Spinal cord (tissue), 10 donors: ENCODE data around the gene TRIM54. TPM values are rescaled to one million over a fixed set of nuclear protein-coding genes. Genes with fewer than 3 reads are reported as not detected.
"Not testable (repeated sequence)": the region's sequence is repeated elsewhere in the genome, so short reads cannot be mapped to it uniquely, and the experiment has no call there.

Experiments
- DNase-seq, 6 donors: peaks; one replicate each; pipeline versions ENCODE4 v3.0.0 to v3.0.0-alpha.2; 2013 to 2015; ENCODE audit warnings: low spot score in 6 of 6, low read depth in 4 of 6
- H3K27ac ChIP-seq: one replicate; pipeline ENCODE4 v1.5.1; 2013; ENCODE audit warnings: low read depth, low read length, control low read depth
- H3K27me3 ChIP-seq: one replicate; pipeline ENCODE4 v1.6.1; 2013; ENCODE audit warnings: low read length; ENCODE audit not compliant: control insufficient read depth, insufficient read depth
- H3K36me3 ChIP-seq: one replicate; pipeline ENCODE4 v1.6.1; 2013; ENCODE audit warnings: low read length; ENCODE audit not compliant: control insufficient read depth, insufficient read depth
- H3K4me1 ChIP-seq: one replicate; pipeline ENCODE4 v1.6.1; 2013; ENCODE audit warnings: low read length; ENCODE audit not compliant: control insufficient read depth, insufficient read depth
- H3K4me3 ChIP-seq: one replicate; pipeline ENCODE4 v1.5.1; 2013; ENCODE audit warnings: low read depth, low read length, control low read depth
- H3K9me3 ChIP-seq: one replicate; pipeline ENCODE4 v1.6.1; 2013; ENCODE audit warnings: low read length; ENCODE audit not compliant: control insufficient read depth, insufficient read depth
- WGBS: methylation state at CpG from one replicate; pipeline ENCODE4 v1.1.5; 2013; ENCODE audit warnings: missing lambda C conversion rate; ENCODE audit not compliant: insufficient coverage; 5-methylcytosine and 5-hydroxymethylcytosine counted together
- polyA plus RNA-seq, 2 donors: library from polyadenylated mRNA; unstranded; fragments of 120-200 nt; gene quantifications; one replicate each; pipeline ENCODE4 v1.2.1, GENCODE V29; 2013; ENCODE audit not compliant: insufficient read length in 2 of 2
- total RNA-seq, 2 donors: library from RNA; depleted of rRNA in 1 of 2; stranded (reverse); fragments of 120-200 nt in 1 of 2; fragments of >200 nt in 1 of 2; gene quantifications; one replicate each; pipeline versions ENCODE4 v1.2.3 to v1.2.4, GENCODE V29; 2013 to 2014
- donor health status: healthy.

Gene TRIM54
- total and polyA plus RNA-seq, 4 donors, result 0.17 to 1.6 (median 0.77) TPM

GRCh38 chr2:27319839-27320238 lies 37.6 kb downstream of the TRIM54 start:
- DNase-seq, H3K27ac ChIP-seq, H3K9me3 ChIP-seq, H3K4me3 ChIP-seq, H3K4me1 ChIP-seq, H3K27me3 ChIP-seq: not testable (repeated sequence)
- H3K36me3 ChIP-seq, result peaks cover 18% of the 10 kb centered on the region
- 98% methylated on average over 12 of the region's 15 CpGs for WGBS

- WGBS, result 77% methylated on average over 8 of the region's 8 CpGs
- no peaks in the 10 kb centered on the region for H3K9me3 ChIP-seq
- no peaks in the 10 kb centered on the region for H3K27me3 ChIP-seq
- H3K36me3 ChIP-seq, result peaks cover 18% of the 10 kb centered on the region
- H3K4me3 ChIP-seq, result no peak overlapping the region
- H3K4me1 ChIP-seq, result peaks cover 10% of the 10 kb centered on the region
- H3K27ac ChIP-seq, result no peak overlapping the region
- DNase-seq, result no peak
Measured at GRCh38 chr2:27320958-27321543, 38.8 kb downstream of the TRIM54 start.

GRCh38 chr2:27322301-27322765 lies 40.1 kb downstream of the TRIM54 start:
- DNase-seq, result no peak
- peaks cover 23% of the 10 kb centered on the region for H3K36me3 ChIP-seq
- no peaks in the 10 kb centered on the region for H3K27me3 ChIP-seq
- H3K9me3 ChIP-seq, result no peaks in the 10 kb centered on the region
- peak overlapping the region; percentile 99 for H3K4me3 ChIP-seq
- 10% methylated on average over 5 of the region's 10 CpGs for WGBS
- peak overlapping the region; percentile 98 for H3K27ac ChIP-seq
- H3K4me1 ChIP-seq, result peaks cover 10% of the 10 kb centered on the region

GRCh38 chr2:27322766-27323595 lies 40.8 kb downstream of the TRIM54 start, which contains the start of gene MPV17:
Gene MPV17, minus strand, starts transcription at chr2:27323097. Its CDS starts 580 bp downstream, at chr2:27322517.
- H3K9me3 ChIP-seq, result no peaks in the 10 kb centered on the region
- WGBS, result 0% methylated on average over 31 of the region's 39 CpGs
- H3K36me3 ChIP-seq, result peaks cover 30% of the 10 kb centered on the region
- H3K27me3 ChIP-seq, result no peaks in the 10 kb centered on the region
- peak within 1 kb of the TSS; percentile 99 for H3K4me3 ChIP-seq
- peaks cover 10% of the 10 kb centered on the region for H3K4me1 ChIP-seq
- peak; percentile 68 to 98 (median 88) for DNase-seq
- H3K27ac ChIP-seq, result peak within 1 kb of the TSS; percentile 98

DNA sequence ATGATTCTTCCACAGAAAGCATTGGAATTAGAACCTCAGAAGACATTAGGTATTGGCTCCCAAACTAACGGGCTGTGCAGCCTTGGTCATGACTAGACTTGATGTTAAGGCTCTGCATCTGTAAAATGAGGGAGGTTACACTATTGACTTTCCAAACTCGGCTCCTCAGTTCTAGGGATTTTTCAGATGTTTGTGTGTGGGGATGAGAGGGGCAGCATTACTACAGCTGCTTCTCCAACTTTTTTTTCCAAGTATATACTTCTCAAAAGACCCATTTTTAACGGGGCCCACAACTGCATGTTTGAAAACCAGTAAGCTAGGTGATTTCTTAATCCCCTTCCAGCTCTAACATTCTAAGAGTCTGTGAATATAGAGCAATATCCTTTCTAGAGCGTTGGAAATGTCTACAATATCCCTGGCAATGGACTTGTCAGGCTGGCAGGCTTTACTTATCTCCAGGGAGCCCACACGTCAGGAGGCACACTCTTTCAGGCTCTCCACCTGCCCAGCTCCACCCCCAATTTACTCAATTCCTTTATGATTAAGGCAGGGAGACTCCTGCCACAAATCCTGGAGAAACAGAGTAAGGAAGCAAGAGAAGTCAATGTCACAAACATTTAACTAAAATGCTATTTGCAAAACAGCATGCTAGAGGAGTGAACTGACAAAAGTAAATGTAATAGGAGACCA lies 41.5 kb downstream of the TRIM54 start:
- 24% methylated on average over 3 of the region's 5 CpGs for WGBS
- Histone ChIP-seq H3K9me3 (no peaks in the 10 kb centered on the region), H3K4me3 (peak overlapping the region; percentile 99), H3K4me1 (peaks cover 10% of the 10 kb centered on the region), H3K27me3 (no peaks in the 10 kb centered on the region), H3K36me3 (peaks cover 36% of the 10 kb centered on the region), H3K27ac (peak overlapping the region; percentile 98)
- no peak for DNase-seq

DNA sequence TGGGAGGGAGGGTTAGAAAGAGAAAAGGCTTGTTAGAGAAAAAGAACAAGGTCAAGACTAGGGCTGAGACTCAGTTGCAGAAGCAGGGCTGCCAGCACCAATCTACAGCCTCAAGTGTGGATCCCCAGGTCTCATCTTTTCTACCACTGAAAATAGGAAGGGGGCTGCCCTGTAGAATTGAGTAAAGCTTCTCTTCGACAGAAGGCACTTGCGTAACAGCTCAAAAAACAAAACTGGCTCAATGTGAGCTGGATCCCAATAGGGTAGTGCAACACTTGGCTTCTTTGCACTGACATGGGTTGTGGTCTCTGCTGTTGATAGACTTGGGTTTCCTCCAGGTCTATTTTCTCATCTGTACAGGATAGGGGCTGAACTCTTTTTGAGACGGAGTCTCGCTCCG lies 42.5 kb downstream of the TRIM54 start:
- no peaks in the 10 kb centered on the region for H3K27me3 ChIP-seq
- peaks cover 42% of the 10 kb centered on the region for H3K36me3 ChIP-seq
- no peaks in the 10 kb centered on the region for H3K9me3 ChIP-seq
- H3K27ac ChIP-seq, result no peak overlapping the region
- no peak for DNase-seq
- H3K4me3 ChIP-seq, result no peak overlapping the region
- 86% methylated on average over 5 of the region's 5 CpGs for WGBS
- peaks cover 10% of the 10 kb centered on the region for H3K4me1 ChIP-seq

- Histone ChIP-seq H3K4me1 (no peaks in the 10 kb centered on the region), H3K27ac (no peak overlapping the region), H3K36me3 (peaks cover 76% of the 10 kb centered on the region), H3K4me3 (no peak overlapping the region), H3K9me3 (no peaks in the 10 kb centered on the region), H3K27me3 (no peaks in the 10 kb centered on the region)
- no peak for DNase-seq
- WGBS, result 100% methylated on average over 1 of the region's 3 CpGs
Measured at GRCh38 chr2:27335311-27335710, 53.1 kb downstream of the TRIM54 start.

DNA sequence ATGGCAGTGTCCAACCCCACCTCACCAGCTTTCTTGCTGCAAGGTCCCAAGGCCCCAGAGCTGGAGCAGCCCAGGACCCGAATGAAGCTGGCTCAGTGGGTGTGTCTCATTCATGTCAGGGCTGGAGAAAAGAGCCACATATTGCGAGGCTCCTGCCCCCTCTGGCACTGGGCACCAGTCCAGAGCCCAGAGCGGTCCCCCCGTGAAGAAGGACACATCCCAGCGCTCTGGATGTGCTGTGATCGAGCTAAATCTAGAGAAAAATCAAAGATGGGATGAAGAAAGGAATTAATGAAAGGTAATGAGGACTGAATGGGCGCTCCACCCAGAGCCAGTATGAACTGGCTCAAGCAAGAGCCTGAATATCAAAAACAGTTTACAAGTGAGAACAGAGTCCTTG lies 53.9 kb downstream of the TRIM54 start:
- H3K27ac ChIP-seq, result no peak overlapping the region
- DNase-seq, result no peak
- H3K27me3 ChIP-seq, result no peaks in the 10 kb centered on the region
- H3K36me3 ChIP-seq, result peaks cover 77% of the 10 kb centered on the region
- H3K4me1 ChIP-seq, result no peaks in the 10 kb centered on the region
- H3K4me3 ChIP-seq, result no peak overlapping the region
- WGBS, result 94% methylated on average over 5 of the region's 7 CpGs
- H3K9me3 ChIP-seq, result no peaks in the 10 kb centered on the region

DNA sequence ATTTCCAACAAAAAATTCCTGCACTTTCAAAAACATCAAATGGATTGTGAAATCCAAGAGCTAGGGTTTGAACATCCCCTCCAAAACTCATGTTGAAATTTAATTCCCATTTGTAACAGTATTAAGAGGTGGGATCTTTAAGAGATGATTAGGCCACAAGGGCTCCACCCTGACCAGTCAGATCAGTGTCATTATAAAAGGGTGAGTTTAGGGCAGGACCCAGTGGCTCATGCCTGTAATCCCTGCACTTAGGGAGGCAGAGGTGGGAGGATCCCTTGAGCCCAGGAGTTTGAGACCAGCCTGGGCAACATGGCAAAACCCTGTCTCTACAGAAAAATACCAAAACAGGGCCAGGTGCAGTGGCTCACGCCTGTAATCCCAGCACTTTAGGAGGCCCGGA lies 65.4 kb downstream of the TRIM54 start:
- no peaks in the 10 kb centered on the region for H3K4me1 ChIP-seq
- H3K27me3 ChIP-seq, result no peaks in the 10 kb centered on the region
- WGBS, result 91% methylated on average over 2 of the region's 2 CpGs
- no peak for DNase-seq
- H3K36me3 ChIP-seq, result peaks cover 9% of the 10 kb centered on the region
- no peak overlapping the region for H3K27ac ChIP-seq
- H3K4me3 ChIP-seq, result no peak overlapping the region
- H3K9me3 ChIP-seq, result no peaks in the 10 kb centered on the region
